HG03354 (cell line): ENCODE data around the gene UBASH3A.

Experiments used
- ATAC-seq: cut with Tn5 transposase; IDR thresholded peaks from one replicate; pipeline ENCODE4 v1.9.1; 2021; ENCODE audit warnings: mild to moderate bottlenecking; ENCODE audit not compliant: unreplicated experiment, poor library complexity, severe bottlenecking

The UBASH3A gene

GRCh38 chr21:42440187-42440792 is 36.6 kb downstream of the UBASH3A start:
- no peak for ATAC-seq

GRCh38 chr21:42441963-42442362 is 38.3 kb downstream of the UBASH3A start:
- no peak for ATAC-seq

GRCh38 chr21:42443181-42443785 is 39.6 kb downstream of the UBASH3A start:
- no peak for ATAC-seq

GRCh38 chr21:42443876-42444744 is 40.4 kb downstream of the UBASH3A start:
- ATAC-seq = no peak

GRCh38 chr21:42444745-42445059 is 41.0 kb downstream of the UBASH3A start:
- ATAC-seq = no peak

- ATAC-seq = no peak
Measured at GRCh38 chr21:42445311-42445710, 41.6 kb downstream of the UBASH3A start.

- no peak for ATAC-seq
Measured at GRCh38 chr21:42446531-42446930, 42.8 kb downstream of the UBASH3A start.

- no peak for ATAC-seq
Measured at GRCh38 chr21:42447182-42447581, 43.5 kb downstream of the UBASH3A start.

GRCh38 chr21:42447732-42448131 is 44.0 kb downstream of the UBASH3A start:
- no peak for ATAC-seq

GRCh38 chr21:42448686-42449085 is 45.0 kb downstream of the UBASH3A start:
- no peak for ATAC-seq

GRCh38 chr21:42451941-42452340 is 48.2 kb downstream of the UBASH3A start:
- no peak for ATAC-seq

GRCh38 chr21:42452401-42453223 is 48.9 kb downstream of the UBASH3A start:
- ATAC-seq = no peak

- ATAC-seq = no peak
Measured at GRCh38 chr21:42453224-42453985, 49.7 kb downstream of the UBASH3A start.

- ATAC-seq = no peak
Measured at GRCh38 chr21:42453986-42454570, 50.4 kb downstream of the UBASH3A start.

- ATAC-seq = no peak
Measured at GRCh38 chr21:42454786-42455185, 51.1 kb downstream of the UBASH3A start.

GRCh38 chr21:42455196-42455595 is 51.5 kb downstream of the UBASH3A start:
- no peak for ATAC-seq

- ATAC-seq = no peak
Measured at GRCh38 chr21:42455754-42456440, 52.2 kb downstream of the UBASH3A start.

GRCh38 chr21:42456457-42456856 is 52.8 kb downstream of the UBASH3A start:
- no peak for ATAC-seq

- no peak for ATAC-seq
Measured at GRCh38 chr21:42459082-42459460, 55.4 kb downstream of the UBASH3A start.
